ENCODE measurements around the gene VASH1. TPM values are rescaled to one million over a fixed set of nuclear protein-coding genes. Genes with fewer than 3 reads are reported as not detected.
"Not testable (repeated sequence)": the region's sequence is repeated elsewhere in the genome, so short reads cannot be mapped to it uniquely, and the experiment has no call there.

The VASH1 gene
- total RNA-seq, 1 donor from 2014 or later: 2.9 TPM

DNA sequence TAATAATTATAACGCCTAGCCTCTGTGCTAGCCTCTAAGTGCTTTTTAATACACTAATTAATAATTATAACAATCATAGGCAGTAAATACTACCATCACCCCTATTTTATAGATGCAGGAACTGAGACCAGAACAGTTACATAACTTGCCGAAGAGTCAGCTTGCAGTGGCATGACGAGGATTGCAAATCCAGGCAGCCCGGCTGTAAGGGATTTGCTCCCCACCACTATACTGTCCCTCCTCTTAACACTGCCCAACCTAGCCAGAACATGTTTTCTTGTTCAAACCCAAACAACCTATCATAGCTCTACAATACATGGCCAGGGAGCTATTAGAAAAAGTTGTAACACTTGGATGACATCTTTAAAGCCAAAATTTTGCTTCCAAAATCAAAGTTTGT lies 33.9 kb upstream of the VASH1 start:
- no peak overlapping the region for H3K4me3 ChIP-seq (ENCODE audit: low read depth, low read length)
- TF ChIP-seq, protein P1, sequence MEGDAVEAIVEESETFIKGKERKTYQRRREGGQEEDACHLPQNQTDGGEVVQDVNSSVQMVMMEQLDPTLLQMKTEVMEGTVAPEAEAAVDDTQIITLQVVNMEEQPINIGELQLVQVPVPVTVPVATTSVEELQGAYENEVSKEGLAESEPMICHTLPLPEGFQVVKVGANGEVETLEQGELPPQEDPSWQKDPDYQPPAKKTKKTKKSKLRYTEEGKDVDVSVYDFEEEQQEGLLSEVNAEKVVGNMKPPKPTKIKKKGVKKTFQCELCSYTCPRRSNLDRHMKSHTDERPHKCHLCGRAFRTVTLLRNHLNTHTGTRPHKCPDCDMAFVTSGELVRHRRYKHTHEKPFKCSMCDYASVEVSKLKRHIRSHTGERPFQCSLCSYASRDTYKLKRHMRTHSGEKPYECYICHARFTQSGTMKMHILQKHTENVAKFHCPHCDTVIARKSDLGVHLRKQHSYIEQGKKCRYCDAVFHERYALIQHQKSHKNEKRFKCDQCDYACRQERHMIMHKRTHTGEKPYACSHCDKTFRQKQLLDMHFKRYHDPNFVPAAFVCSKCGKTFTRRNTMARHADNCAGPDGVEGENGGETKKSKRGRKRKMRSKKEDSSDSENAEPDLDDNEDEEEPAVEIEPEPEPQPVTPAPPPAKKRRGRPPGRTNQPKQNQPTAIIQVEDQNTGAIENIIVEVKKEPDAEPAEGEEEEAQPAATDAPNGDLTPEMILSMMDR (conservative IDR thresholded peaks at IDR 0.05; ENCODE audit: low read depth, low read length): no peak
- no peak for DNase-seq (ENCODE audit: low read depth)

DNA sequence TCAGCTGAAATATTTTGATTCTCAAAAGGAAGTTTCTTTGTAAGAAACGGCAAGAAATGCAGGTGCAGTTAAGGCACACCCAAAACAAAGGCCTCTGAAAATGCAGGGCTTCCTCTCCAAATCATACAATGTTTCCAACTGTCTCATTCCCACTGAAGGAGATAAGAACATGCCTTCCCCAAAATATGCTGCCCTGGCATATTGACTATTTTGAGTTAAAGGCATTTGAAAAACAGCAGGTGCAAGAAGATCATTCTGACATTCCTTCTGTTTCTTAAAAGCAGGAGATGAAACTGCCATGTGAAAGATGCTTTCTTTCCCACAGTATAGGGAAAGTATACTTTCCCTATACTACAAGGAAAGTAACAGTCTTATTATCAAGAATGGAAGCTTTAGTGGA lies 33.4 kb upstream of the VASH1 start:
- no peak overlapping the region for H3K4me3 ChIP-seq (ENCODE audit: low read depth, low read length)
- no peak for DNase-seq (ENCODE audit: low read depth)
- TF ChIP-seq, protein P1 (conservative IDR thresholded peaks at IDR 0.05; ENCODE audit: low read depth, low read length): no peak

DNA sequence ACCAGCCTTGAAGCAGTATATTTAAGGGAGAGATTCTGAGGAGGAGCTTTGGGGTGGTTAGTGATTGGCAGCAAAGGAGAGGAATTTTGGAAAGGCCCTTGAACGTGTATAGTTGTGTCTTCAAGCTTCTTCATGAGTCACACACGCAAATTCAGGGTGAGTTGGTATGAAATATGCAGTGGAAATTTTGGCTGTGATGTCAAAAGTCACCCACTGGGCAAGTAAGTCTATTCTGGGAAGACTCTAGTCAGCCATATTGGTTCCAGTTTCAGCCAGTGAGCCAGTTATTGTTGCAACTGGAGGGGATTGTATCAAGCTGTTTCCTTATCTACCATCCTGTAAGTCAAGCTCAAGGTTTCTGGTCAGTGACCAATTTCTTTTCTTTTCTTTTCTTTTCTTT lies 32.0 kb upstream of the VASH1 start:
- TF ChIP-seq, protein P1 (conservative IDR thresholded peaks at IDR 0.05; ENCODE audit: low read depth, low read length): no peak
- H3K4me3 ChIP-seq (ENCODE audit: low read depth, low read length): no peak overlapping the region
- DNase-seq (ENCODE audit: low read depth): no peak

DNA sequence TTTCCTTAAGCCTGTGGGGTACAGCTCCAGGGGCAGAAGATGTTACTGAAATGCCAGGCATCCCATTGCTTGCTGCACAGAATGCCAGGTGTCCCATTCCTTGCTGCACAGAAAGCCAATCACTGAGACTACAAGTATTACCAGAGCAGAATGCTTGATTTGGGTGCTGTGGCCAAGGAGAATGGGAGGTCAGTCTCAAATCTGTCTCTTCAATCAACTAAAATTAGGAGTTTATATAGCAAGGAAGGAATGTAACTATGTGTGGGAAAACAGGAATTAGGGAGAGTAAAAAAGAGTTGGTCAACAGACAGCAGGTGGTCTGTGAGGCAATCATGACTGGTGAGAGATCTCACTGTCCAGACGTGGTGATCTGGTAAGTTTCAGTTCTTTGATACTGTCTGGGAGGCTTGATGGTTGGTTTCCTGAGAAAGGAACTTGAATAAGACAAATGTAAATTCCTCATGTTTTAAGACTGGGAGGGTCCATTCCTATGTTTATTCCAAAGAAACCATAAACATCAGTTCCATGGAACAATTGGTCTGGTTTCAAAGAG lies 31.2 kb upstream of the VASH1 start:
- no peak for DNase-seq (ENCODE audit: low read depth)
- TF ChIP-seq, protein P1 (conservative IDR thresholded peaks at IDR 0.05; ENCODE audit: low read depth, low read length): no peak
- no peak overlapping the region for H3K4me3 ChIP-seq (ENCODE audit: low read depth, low read length)

DNA sequence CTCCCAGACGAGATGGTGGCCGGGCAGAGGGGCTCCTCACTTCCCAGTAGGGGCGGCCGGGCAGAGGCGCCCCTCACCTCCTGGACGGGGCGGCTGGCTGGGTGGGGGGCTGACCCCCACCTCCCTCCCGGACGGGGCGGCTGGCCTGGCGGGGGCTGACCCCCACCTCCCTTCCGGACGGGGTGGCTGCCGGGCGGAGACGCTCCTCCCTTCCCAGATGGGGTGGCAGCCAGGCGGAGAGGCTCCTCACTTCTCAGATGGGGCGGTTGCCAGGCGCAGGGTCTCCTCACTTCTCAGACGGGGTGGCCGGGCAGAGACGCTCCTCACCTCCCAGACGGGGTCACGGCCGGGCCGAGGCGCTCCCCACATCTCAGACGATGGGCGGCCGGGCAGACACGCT lies 26.8 kb upstream of the VASH1 start:
- DNase-seq (ENCODE audit: low read depth); H3K4me3 ChIP-seq (ENCODE audit: low read depth, low read length): not testable (repeated sequence)

DNA sequence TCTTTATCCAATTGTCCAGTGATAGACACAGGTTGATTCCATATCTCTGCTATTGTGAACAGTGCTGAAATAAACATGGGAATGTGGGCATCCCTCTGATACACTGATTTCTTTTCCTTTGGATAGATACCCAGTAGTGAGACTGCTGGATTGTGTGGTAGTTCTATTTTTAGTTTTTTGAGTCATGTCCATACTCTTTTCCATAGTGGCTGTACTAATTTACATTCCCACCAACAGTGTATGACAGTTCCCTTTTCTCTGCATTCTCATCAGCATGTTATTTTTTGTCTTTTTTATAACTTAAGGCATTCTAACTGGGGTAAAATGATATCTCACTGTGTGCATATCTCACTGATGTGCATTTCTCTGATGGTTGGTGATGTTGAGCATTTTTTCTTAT lies 24.8 kb upstream of the VASH1 start:
- no peak for DNase-seq (ENCODE audit: low read depth)
- H3K4me3 ChIP-seq (ENCODE audit: low read depth, low read length): no peak overlapping the region
- TF ChIP-seq, protein P1 (conservative IDR thresholded peaks at IDR 0.05; ENCODE audit: low read depth, low read length): no peak

DNA sequence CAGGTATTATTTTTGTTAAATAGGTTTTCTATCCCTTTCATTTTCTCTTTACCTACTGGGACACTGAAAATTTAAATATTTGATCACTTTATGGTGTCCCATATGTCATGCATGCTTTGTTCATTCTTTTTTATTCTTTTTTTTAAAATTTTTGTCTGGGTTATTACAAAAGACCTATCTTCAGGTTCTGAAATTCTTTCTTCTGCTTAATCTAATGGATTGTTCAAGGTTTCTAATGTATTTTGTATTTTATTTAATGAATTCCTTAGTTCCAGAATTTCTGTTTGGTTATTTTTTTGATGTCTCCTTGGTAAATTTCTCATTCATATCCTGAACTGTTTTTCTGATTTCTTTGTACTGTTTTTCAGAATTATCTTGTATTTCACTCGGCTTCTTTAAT lies 20.2 kb upstream of the VASH1 start:
- DNase-seq (ENCODE audit: low read depth): no peak
- no peak overlapping the region for H3K4me3 ChIP-seq (ENCODE audit: low read depth, low read length)
- TF ChIP-seq, protein P1 (conservative IDR thresholded peaks at IDR 0.05; ENCODE audit: low read depth, low read length): no peak
